Activated CD8-positive, alpha-beta memory T cell treated with anti-CD3 and anti-CD28 coated beads, Interleukin-2, amount 10 ng/mL, durations not matched to agents 7 days and 5 days (primary cell): ENCODE measurements around the gene DYNLT1. TPM values are rescaled to one million over a fixed set of nuclear protein-coding genes. Genes with fewer than 3 reads are reported as not detected.
A peak's percentile ranks its signal among the peaks of the same experiment; 100 is the strongest.
"Not testable (repeated sequence)": the region's sequence is repeated elsewhere in the genome, so short reads cannot be mapped to it uniquely, and the experiment has no call there.

Source experiments
- ATAC-seq: fragments of 150-1000 bp; cut with Tn5 transposase; one replicate; pipeline ENCODE4 v1.10.0; 2021; ENCODE audit warnings: moderate library complexity
- CTCF ChIA-PET: fragments of 350-600 bp; sonication (Branson Sonifier 250); formaldehyde crosslinking; loops from one replicate; lab custom pipeline; 2021; ENCODE audit warnings: antibody characterized with exemption; lab: Charles Lee
- DNase-seq: peaks from one replicate; pipeline ENCODE4 v3.0.0-alpha.2; 2020
- H3K27ac Mint-ChIP-seq: one replicate; pipeline ENCODE4 v1.8.0; 2021; ENCODE audit warnings: mild to moderate bottlenecking, mixed read lengths
- H3K27me3 Mint-ChIP-seq: one replicate; pipeline ENCODE4 v1.8.0; 2021; ENCODE audit warnings: mixed read lengths
- H3K36me3 Mint-ChIP-seq: one replicate; pipeline ENCODE4 v1.8.0; 2021; ENCODE audit warnings: mild to moderate bottlenecking, mixed read lengths
- H3K4me1 Mint-ChIP-seq: one replicate; pipeline ENCODE4 v1.8.0; 2021; ENCODE audit warnings: mixed read lengths
- H3K4me3 Mint-ChIP-seq: one replicate; pipeline ENCODE4 v1.8.0; 2021; ENCODE audit warnings: mild to moderate bottlenecking, moderate library complexity, mixed read lengths
- H3K9me3 Mint-ChIP-seq: one replicate; pipeline ENCODE4 v1.8.0; 2022; ENCODE audit warnings: low read depth, mixed read lengths
- total RNA-seq, 2 experiments: library from RNA; stranded (reverse); gene quantifications; one replicate each; pipeline ENCODE4 v1.2.3, GENCODE V29; 2021

The DYNLT1 gene
- total RNA-seq, result 100 to 1,000 TPM; 109 to 120 TPM

DNA sequence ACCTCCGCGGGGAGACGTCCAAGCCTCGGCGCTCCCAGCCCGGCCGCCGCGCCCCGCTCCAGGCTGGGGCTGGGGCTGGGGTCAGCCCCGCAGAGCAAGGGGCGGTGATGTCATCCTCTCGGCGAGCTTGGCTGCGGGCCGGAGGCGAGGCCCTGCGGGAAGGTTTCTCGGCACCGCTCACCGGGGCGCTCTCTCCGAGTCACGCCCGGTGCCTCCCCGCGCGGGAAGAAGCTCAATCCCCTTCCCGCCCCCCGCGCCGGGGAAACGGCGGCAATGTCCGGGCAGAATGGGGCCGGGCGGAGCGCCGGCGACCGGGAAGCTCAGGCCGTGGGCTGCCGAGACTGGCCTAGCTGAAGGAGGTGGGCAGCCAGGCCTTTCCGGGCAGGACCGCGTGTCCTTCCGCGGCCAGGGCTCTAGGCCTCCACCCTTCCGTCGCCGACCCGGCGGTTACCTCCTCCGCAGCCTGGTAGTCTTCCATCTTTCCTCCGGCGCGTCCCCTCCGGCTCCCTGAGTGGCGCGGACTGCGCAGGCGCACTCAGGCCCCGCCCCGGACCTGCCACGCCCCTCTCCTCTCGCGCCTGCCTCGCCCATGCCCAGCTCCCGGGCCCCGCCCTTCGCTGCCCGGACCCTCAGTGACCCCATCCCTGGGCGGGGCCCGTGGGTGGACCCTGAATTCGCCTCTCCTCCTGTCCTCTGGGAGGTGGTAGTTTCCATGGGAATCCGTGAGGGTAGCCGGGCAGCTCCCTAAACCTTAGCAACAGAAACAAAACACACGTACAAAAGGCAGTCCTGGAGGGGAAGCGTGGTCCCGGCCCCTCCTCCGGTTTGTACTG, at the start of gene DYNLT1:
TSS of gene DYNLT1 (minus strand) at position 513 of the 833 bp plus-strand sequence. CDS start at position 478, 35 bp downstream.
- H3K36me3 Mint-ChIP-seq, result peaks cover 41% of the 10 kb centered on the region
- H3K27me3 Mint-ChIP-seq, result no peaks in the 10 kb centered on the region
- no peaks in the 10 kb centered on the region for H3K9me3 Mint-ChIP-seq
- H3K27ac Mint-ChIP-seq, result peak within 1 kb of the TSS; percentile 97
- peaks cover 70% of the 10 kb centered on the region for H3K4me1 Mint-ChIP-seq
- ATAC-seq, result peak; percentile 73
- CTCF ChIA-PET, result interaction anchor here (1.0 to 4.9 kb wide), 10 partner anchors 8 to 436 kb away, joined by 3 to 36 read pairs (median 6); no protein-coding TSS in a partner anchor
- peak; percentile 93 for DNase-seq
- H3K4me3 Mint-ChIP-seq, result peak within 1 kb of the TSS; percentile 100

DNA sequence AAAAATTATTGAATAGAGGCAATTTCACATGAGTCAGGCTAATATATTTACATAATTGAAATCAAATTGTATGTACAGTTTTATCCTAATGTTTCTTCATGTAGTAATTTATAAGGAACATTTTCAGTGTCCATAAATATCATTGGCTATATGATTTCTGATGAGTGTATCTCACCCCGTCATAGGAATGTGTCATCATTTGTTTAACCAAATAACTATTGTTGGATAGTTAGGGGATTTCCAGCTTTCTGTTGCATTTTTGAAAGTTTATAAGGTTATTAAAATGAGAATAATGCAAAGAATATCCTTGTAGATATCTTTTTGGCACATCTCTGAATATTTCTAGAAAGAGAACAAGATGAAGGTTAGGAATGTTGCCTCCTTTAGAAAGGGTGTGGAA, 44.3 kb upstream of the DYNLT1 start:
- Mint-ChIP-seq H3K27ac (no peak overlapping the region), H3K9me3 (no peaks in the 10 kb centered on the region), H3K27me3 (no peaks in the 10 kb centered on the region), H3K4me3 (no peak overlapping the region), H3K36me3 (peaks cover 56% of the 10 kb centered on the region), H3K4me1 (peaks cover 64% of the 10 kb centered on the region)
- ATAC-seq, result no peak
- CTCF ChIA-PET, result interaction anchor here (5.7 kb wide), 1 partner anchor 28 kb away, joined by 75 read pairs; no protein-coding TSS in a partner anchor
- DNase-seq, result no peak

DNA sequence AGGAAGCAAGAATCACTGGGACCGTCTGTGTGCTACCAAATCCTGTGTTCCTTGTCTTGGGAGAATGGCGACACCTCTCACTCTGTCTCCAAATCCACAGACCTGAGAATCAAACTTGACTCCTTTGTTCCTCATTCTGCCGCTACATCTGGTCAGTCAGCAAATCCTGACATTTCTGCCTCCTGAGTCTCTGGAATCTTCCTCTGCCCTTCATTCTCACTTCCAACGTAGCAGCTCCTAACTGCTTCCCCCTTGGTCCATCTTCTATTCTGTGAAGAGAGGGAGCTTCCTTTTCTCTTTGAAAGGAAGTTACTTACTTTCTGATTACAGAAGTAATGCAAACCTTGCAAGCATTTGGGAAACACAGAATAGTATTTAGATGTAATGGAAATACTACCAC, 43.0 kb upstream of the DYNLT1 start:
- CTCF ChIA-PET, result interaction anchor here (1.0 to 3.0 kb wide), 6 partner anchors 10 to 474 kb away, joined by 3 to 10 read pairs (median 3); partner anchors contain the start of gene DYNLT1
- peak overlapping the region; percentile 82 for H3K27ac Mint-ChIP-seq
- H3K27me3 Mint-ChIP-seq, result no peaks in the 10 kb centered on the region
- H3K36me3 Mint-ChIP-seq, result peaks cover 60% of the 10 kb centered on the region
- H3K9me3 Mint-ChIP-seq, result no peaks in the 10 kb centered on the region
- DNase-seq (no peak), ATAC-seq (no peak)
- peaks cover 68% of the 10 kb centered on the region for H3K4me1 Mint-ChIP-seq
- H3K4me3 Mint-ChIP-seq, result no peak overlapping the region

DNA sequence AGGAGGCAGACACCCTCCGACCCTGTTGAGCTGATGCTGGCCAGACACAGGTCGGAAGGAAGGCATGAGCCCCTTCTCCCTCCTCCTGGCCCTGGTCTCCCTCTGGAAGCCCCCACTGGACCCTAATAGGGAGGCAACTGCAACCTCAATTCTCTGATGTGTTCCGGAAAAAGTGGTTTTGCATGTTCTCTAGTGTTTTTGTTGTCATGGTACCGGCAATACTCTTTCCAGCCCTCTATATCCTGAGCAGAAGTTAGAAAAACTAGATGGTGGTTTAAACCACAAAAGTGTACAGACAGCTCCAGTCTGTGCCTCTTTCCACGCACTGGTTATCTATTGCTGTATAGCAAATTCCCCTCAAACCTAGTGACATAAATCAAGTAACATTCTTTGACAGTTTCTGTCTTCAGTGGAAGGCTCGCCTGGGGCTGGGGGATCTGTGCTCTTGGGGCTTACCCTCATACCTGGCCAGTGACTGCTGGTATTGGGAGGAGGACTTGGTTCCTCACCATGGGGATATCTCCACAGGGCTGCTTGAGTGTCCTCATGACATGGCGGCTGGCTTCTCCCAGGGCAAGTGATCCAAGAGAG, 42.3 kb upstream of the DYNLT1 start:
- Mint-ChIP-seq H3K36me3 (peaks cover 59% of the 10 kb centered on the region), H3K9me3 (no peaks in the 10 kb centered on the region), H3K27me3 (no peaks in the 10 kb centered on the region), H3K4me3 (peak overlapping the region; percentile 30), H3K27ac (peak overlapping the region; percentile 82), H3K4me1 (peaks cover 68% of the 10 kb centered on the region)
- ATAC-seq, result peak; percentile 89
- peak; percentile 59 for DNase-seq
- CTCF ChIA-PET, result interaction anchor here (0.9 to 3.0 kb wide), 8 partner anchors 9 to 473 kb away, joined by 3 to 10 read pairs (median 3); partner anchors contain the start of gene DYNLT1

DNA sequence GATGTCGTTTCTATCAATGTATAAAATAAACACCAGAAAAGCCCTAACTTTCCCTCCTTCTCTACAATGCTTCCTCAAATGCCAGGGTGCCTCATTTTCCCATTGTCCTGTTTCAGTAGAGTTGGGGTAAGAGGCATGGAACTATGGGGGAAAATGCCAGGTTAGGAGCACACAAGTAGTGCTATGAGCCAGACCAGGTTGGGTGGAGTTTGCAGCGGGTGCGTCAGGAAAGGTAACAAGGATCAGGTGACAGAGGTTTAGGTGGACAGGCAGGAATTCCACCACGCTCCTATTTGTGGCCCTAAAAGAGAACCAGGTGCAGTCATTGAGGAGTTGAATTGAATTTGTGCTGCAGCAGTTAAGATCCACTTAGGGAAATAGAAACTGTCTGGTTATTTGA, 41.8 kb upstream of the DYNLT1 start:
- CTCF ChIA-PET, result interaction anchor here (0.9 to 3.0 kb wide), 5 partner anchors 15 to 467 kb away, joined by 3 to 10 read pairs (median 3); partner anchors contain the start of gene DYNLT1
- no peak overlapping the region for H3K4me3 Mint-ChIP-seq

DNA sequence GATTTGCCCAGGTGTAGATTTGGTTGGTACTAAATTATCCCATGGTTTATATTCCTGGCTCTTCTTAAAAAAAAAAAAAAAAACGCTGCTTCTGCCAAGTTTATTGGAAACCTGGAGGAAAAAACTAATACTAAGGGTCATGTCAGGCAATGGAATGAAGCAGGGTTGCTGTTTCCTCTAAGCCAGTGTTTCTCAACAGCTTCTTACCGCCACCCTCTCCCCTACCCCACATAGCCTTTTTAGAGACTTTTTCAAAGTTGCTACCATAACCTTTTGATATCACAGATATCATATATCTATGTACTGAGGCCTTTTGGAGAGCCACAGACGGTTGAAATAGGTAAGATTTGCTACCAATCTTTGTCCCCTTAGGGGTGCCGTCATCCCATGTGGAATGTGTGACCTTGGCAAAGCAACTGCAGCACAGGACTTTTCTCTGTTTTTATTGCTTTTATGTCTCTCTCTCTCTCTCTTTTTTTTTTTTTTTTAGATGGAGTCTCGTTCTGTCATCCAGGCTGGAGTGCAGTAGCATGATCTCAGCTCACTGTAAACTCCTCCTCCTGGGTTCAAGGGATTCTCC, 40.3 kb upstream of the DYNLT1 start:
- CTCF ChIA-PET, result interaction anchor here (0.7 to 3.0 kb wide), 6 partner anchors 13 to 936 kb away, joined by 3 to 10 read pairs (median 3); partner anchors contain the start of gene DYNLT1
- Mint-ChIP-seq H3K9me3 (no peaks in the 10 kb centered on the region), H3K27ac (peak overlapping the region; percentile 52), H3K4me3 (no peak overlapping the region), H3K36me3 (peaks cover 66% of the 10 kb centered on the region), H3K27me3 (no peaks in the 10 kb centered on the region), H3K4me1 (peaks cover 55% of the 10 kb centered on the region)
- no peak for ATAC-seq
- peak; percentile 14 for DNase-seq

More for the DNA sequence above, 41.8 kb upstream of the DYNLT1 start:
- no peaks in the 10 kb centered on the region for H3K9me3 Mint-ChIP-seq
- DNase-seq (no peak), ATAC-seq (no peak)
- peak overlapping the region; percentile 82 for H3K27ac Mint-ChIP-seq
- no peaks in the 10 kb centered on the region for H3K27me3 Mint-ChIP-seq
- peaks cover 61% of the 10 kb centered on the region for H3K36me3 Mint-ChIP-seq
- H3K4me1 Mint-ChIP-seq, result peaks cover 69% of the 10 kb centered on the region

DNA sequence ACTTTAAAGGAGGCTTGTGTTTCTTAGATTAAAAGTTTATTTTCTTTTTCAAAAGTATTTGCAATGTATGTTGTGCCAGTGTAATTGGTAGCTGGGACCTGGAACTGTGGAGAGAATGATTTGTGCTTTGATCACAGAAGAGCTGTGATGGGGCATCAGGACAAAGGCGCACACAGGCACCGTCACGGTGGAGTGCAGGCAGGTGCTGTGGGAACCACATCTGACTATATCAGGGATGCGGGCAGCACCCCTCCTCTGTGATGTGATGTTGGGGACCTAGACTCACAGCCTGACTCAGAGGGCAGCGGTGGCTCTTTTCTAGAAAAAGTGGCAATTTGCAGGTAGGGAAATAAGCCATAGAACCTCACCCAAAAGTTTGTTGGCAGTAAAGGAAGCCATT, 39.8 kb upstream of the DYNLT1 start:
- no peak overlapping the region for H3K27ac Mint-ChIP-seq
- ATAC-seq (no peak), DNase-seq (peak; percentile 38)
- no peak overlapping the region for H3K4me3 Mint-ChIP-seq
- peaks cover 53% of the 10 kb centered on the region for H3K4me1 Mint-ChIP-seq
- CTCF ChIA-PET, result interaction anchor here (0.7 to 1.3 kb wide), 3 partner anchors 13 to 936 kb away, joined by 3 to 4 read pairs (median 3); no protein-coding TSS in a partner anchor
- H3K27me3 Mint-ChIP-seq, result no peaks in the 10 kb centered on the region
- H3K36me3 Mint-ChIP-seq, result peaks cover 68% of the 10 kb centered on the region
- H3K9me3 Mint-ChIP-seq, result no peaks in the 10 kb centered on the region

DNA sequence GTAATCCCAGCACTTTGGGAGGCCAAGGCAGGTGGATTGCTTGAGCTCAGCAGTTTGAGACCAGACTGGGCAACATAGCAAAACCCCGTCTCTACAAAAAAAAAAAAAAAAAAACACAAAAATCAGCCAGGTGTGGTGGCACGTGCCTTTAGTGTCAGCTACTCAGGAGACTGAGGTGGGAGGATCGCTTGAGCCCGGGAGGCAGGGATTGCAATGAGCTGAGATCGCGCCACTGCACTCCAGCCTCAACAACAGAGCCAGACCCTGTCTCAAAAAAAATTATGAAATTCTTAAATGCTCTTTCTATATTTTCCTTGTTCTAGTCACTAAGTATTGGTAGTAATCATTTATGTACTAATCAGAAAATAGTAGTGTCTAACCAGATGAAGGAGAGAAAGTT, 35.9 kb upstream of the DYNLT1 start:
- no peaks in the 10 kb centered on the region for H3K9me3 Mint-ChIP-seq
- ATAC-seq (no peak), DNase-seq (no peak)
- H3K4me1 Mint-ChIP-seq, result peaks cover 31% of the 10 kb centered on the region
- no peak overlapping the region for H3K27ac Mint-ChIP-seq
- H3K36me3 Mint-ChIP-seq, result peaks cover 71% of the 10 kb centered on the region
- no peak overlapping the region for H3K4me3 Mint-ChIP-seq
- H3K27me3 Mint-ChIP-seq, result no peaks in the 10 kb centered on the region
- CTCF ChIA-PET, result interaction anchor here (2.8 kb wide), 1 partner anchor 20 kb away, joined by 9 read pairs; no protein-coding TSS in a partner anchor

DNA sequence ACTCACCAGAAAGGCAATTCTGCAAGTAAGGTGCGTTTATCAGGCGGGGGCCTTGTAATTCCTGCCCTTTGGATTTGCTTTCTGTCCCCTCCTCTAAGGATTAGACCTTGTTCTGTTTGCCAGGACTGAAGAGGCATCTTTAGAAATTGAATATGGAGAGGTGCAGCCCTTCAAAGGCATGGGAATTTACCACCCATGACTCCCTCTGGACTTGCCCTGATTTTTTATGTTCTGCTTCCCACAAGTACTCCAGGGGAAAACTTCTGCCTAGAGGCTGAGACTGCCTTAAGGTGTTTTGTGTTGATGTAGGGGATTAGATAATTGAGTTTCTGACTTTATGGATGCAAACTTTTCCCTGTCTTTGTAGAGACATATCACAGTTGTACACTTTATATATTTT, 35.5 kb upstream of the DYNLT1 start:
- no peak overlapping the region for H3K4me3 Mint-ChIP-seq
- H3K36me3 Mint-ChIP-seq, result peaks cover 74% of the 10 kb centered on the region
- no peaks in the 10 kb centered on the region for H3K9me3 Mint-ChIP-seq
- no peak overlapping the region for H3K27ac Mint-ChIP-seq
- ATAC-seq (no peak), DNase-seq (peak; percentile 15)
- H3K4me1 Mint-ChIP-seq, result peaks cover 29% of the 10 kb centered on the region
- CTCF ChIA-PET, result interaction anchor here (0.6 to 2.0 kb wide), 2 partner anchors 12 to 74 kb away, joined by 3 to 9 read pairs; no protein-coding TSS in a partner anchor
- no peaks in the 10 kb centered on the region for H3K27me3 Mint-ChIP-seq

DNA sequence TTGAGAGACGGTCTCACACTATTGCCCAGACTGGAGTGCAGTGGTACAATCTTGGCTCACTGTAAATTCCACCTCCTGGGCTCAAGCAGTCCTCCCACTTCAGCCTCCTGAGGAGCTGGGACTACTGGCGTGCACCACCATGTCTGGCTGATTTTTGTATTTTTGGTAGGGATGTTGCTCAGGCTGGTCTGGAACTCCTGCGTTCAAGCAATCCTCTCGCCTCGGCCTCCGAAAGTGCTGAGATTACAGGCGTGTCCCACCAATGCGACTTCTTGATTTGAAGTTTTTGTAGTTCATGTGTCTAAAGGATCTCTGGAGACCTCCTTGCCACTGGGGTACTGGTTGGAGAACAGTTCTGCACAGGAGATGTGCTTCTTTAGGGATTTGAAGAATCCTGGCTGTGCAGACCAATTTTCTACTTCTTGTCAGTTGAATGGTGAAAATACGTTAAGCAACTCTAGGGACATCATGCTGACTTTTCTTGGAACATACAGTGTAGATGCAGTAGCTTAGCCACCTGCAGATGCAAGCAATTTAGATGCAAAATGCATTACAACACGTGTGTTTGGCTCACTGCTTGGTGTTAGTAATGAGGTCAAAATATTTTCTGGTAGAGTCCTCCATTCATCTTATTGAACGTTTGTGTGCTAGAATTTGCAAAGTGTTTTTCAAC, 33.5 kb upstream of the DYNLT1 start:
- Mint-ChIP-seq H3K4me3 (no peak overlapping the region), H3K9me3 (no peaks in the 10 kb centered on the region), H3K27me3 (no peaks in the 10 kb centered on the region), H3K4me1 (peaks cover 18% of the 10 kb centered on the region), H3K27ac (peak overlapping the region; percentile 10), H3K36me3 (peaks cover 75% of the 10 kb centered on the region)
- CTCF ChIA-PET, result interaction anchor here (0.7 to 2.0 kb wide), 3 partner anchors 9 to 15 kb away, joined by 3 to 9 read pairs (median 3); no protein-coding TSS in a partner anchor
- DNase-seq, result peak; percentile 3
- ATAC-seq, result no peak

DNA sequence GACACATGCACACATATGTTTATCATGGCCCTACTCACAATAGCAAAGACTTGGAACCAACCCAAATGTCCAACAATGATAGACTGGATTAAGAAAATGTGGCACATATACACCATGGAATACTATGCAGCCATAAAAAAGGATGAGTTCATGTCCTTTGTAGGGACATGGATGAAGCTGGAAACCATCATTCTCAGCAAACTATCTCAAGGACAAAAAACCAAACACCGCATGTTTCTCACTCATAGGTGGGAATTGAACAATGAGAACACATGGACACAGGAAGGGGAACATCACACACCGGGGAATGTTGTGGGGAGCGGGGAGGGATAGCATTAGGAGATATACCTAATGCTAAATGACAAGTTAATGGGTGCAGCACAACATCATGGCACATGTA, 32.6 kb upstream of the DYNLT1 start:
- not testable (repeated sequence) for H3K27ac Mint-ChIP-seq, H3K4me3 Mint-ChIP-seq, ATAC-seq, DNase-seq, H3K27me3 Mint-ChIP-seq, H3K9me3 Mint-ChIP-seq
- peaks cover 74% of the 10 kb centered on the region for H3K36me3 Mint-ChIP-seq
- peaks cover 17% of the 10 kb centered on the region for H3K4me1 Mint-ChIP-seq
- CTCF ChIA-PET, result interaction anchor here (0.7 to 0.9 kb wide), 2 partner anchors 10 to 20 kb away, joined by 3 to 4 read pairs; no protein-coding TSS in a partner anchor

DNA sequence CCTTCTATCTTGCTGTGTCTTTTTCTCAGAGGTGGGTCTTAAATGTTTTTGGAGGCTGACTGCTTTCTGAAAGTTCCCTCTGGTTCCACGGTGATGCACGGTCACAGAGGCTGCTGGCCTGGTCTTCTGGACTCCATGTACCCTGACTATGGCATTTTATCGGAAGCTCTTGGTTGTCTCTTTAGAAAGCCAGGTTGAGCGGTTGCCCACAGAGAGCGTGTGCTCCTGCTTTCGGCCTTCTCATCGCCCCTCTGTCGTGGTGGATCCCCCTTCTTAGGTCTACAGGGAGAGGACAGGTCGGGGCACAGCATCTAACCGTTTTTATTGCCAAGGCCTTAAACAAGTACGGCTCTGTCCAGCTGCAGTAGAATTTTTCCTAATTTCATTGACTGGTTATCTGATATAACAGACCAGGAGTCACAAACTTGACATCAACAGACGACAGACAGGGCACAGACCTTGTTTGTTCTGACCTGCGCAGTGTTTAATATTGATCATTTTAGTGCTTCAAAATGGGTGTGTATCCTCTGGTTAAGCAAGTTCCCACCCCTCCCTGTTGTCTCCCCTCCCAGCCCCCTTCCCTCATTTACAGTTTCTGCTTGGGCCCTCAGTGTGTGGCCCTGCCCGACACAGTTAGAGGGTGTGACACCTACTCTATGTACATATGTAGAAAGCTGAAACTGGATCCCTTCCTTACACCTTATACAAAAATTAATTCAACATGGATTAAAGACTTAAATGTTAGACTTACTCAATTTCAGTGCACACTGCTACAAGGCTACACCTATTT, 30.0 kb upstream of the DYNLT1 start:
- ATAC-seq (no peak), DNase-seq (peak; percentile 5)
- Mint-ChIP-seq H3K4me3 (no peak overlapping the region), H3K36me3 (peaks cover 66% of the 10 kb centered on the region), H3K9me3 (no peaks in the 10 kb centered on the region), H3K27ac (no peak overlapping the region), H3K27me3 (no peaks in the 10 kb centered on the region), H3K4me1 (peaks cover 17% of the 10 kb centered on the region)
- CTCF ChIA-PET, result interaction anchor here (1.4 to 1.9 kb wide), 2 partner anchors 14 to 15 kb away, joined by 3 to 4 read pairs; no protein-coding TSS in a partner anchor
